Measurements from ENCODE around the gene CALB2. TPM values are rescaled to one million over a fixed set of nuclear protein-coding genes. Genes with fewer than 3 reads are reported as not detected.

CALB2 gene
- total and polyA plus RNA-seq, 2 donors (not counting 3 experiments of a cell fraction or from before 2014, with no cell fraction given): not detected

GRCh38 chr16:71399801-71400563, 41.5 kb downstream of the CALB2 start:
- TF ChIP-seq, protein P1, sequence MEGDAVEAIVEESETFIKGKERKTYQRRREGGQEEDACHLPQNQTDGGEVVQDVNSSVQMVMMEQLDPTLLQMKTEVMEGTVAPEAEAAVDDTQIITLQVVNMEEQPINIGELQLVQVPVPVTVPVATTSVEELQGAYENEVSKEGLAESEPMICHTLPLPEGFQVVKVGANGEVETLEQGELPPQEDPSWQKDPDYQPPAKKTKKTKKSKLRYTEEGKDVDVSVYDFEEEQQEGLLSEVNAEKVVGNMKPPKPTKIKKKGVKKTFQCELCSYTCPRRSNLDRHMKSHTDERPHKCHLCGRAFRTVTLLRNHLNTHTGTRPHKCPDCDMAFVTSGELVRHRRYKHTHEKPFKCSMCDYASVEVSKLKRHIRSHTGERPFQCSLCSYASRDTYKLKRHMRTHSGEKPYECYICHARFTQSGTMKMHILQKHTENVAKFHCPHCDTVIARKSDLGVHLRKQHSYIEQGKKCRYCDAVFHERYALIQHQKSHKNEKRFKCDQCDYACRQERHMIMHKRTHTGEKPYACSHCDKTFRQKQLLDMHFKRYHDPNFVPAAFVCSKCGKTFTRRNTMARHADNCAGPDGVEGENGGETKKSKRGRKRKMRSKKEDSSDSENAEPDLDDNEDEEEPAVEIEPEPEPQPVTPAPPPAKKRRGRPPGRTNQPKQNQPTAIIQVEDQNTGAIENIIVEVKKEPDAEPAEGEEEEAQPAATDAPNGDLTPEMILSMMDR (IDR thresholded peaks at IDR 0.05; ENCODE audit: extremely low read depth in 1 of 2, insufficient read depth in 1 of 2, low read depth in 1 of 2, low read length in 2 of 2): no peak
- no peak for TF ChIP-seq MAX (IDR thresholded peaks at IDR 0.05; ENCODE audit: insufficient read depth, insufficient read length)
- TF ChIP-seq FOS (IDR thresholded peaks at IDR 0.05; ENCODE audit: borderline replicate concordance, insufficient read depth, low read length): no peak
- TF ChIP-seq GATA2 (IDR thresholded peaks at IDR 0.05; ENCODE audit: insufficient read depth, insufficient read length, low read depth, low read length): no peak
- TF ChIP-seq POLR2AphosphoS5 (IDR thresholded peaks at IDR 0.05; ENCODE audit: insufficient read depth, low read depth, low read length): no peak
- TF ChIP-seq JUN (IDR thresholded peaks at IDR 0.05; ENCODE audit: borderline replicate concordance, insufficient read depth, insufficient read length, low read depth): no peak
- no peak for TF ChIP-seq EZH2 (IDR thresholded peaks at IDR 0.05; ENCODE audit: borderline replicate concordance, low read depth, low read length, severe bottlenecking)
- no peak for TF ChIP-seq POLR2A (IDR thresholded peaks at IDR 0.05; ENCODE audit: low read depth, low read length)
- no peak for TF ChIP-seq MYC (IDR thresholded peaks at IDR 0.05; ENCODE audit: low read depth, low read length)
- DNase-seq (ENCODE audit: low read depth, low spot score) (no peak), FAIRE-seq (no peak)
- intact Hi-C loops (cut with micrococcal nuclease): no loop called here
- Histone ChIP-seq H3K27me3 (ENCODE audit: control insufficient read depth in 2 of 2, insufficient read depth in 2 of 2, low read length in 2 of 2) (no peaks in the 10 kb centered on the region), H3K36me3 (ENCODE audit: control insufficient read depth in 2 of 2, extremely low read depth in 1 of 2, insufficient read depth in 2 of 2, low read length in 2 of 2) (no peaks in the 10 kb centered on the region), H3K9me1 (replicated peaks; ENCODE audit: control insufficient read depth, extremely low read depth, insufficient read depth, low read length) (no peaks in the 10 kb centered on the region), H3K4me3 (replicated peaks in 1 of 3; ENCODE audit: insufficient read depth in 1 of 3, low read depth in 1 of 3, low read length in 3 of 3) (no peak overlapping the region), H4K20me1 (replicated peaks; ENCODE audit: control insufficient read depth, extremely low read depth, insufficient read depth, low read length) (no peaks in the 10 kb centered on the region), H3K9ac (replicated peaks; ENCODE audit: extremely low read depth, insufficient read depth, low read length) (no peak overlapping the region), H3K79me2 (ENCODE audit: control insufficient read depth, insufficient read depth, low read length) (no peaks in the 10 kb centered on the region), H3K4me1 (ENCODE audit: control insufficient read depth, extremely low read depth, insufficient read depth, low read length) (no peaks in the 10 kb centered on the region), H3K27ac (ENCODE audit: insufficient read depth, low read depth, low read length) (no peak overlapping the region), H2AFZ (ENCODE audit: low read depth, low read length) (no peak overlapping the region), H3K9me3 (replicated peaks; ENCODE audit: control insufficient read depth, insufficient read depth, low read length) (no peaks in the 10 kb centered on the region), H3K4me2 (ENCODE audit: insufficient read depth, low read length) (no peak overlapping the region)
- BruUV-seq (replicated peaks): no TSS peak
- ChIA-PET CTCF (interaction anchor here (1.2 to 1.4 kb wide), 2 partner anchors 13 kb away, joined by 4 to 5 read pairs; no protein-coding TSS in a partner anchor), POLR2A (no interaction called here)
- dilution Hi-C loops (cut with MboI; ENCODE audit: extremely low pct_ligation_motif_present, low sequenced_read_pairs): no loop called here
